ENCODE data around the gene CMTM7. TPM values are rescaled to one million over a fixed set of nuclear protein-coding genes. Genes with fewer than 3 reads are reported as not detected.

Gene CMTM7
- total RNA-seq, 1 experiment from 2014 or later = 131 TPM

GRCh38 chr3:32421991-32422859, 30.6 kb downstream of the CMTM7 start:
- Mint-ChIP-seq H3K4me1 (ENCODE audit: low read depth, unreplicated experiment) (peaks cover 62% of the 10 kb centered on the region), H3K4me3 (ENCODE audit: low read depth, unreplicated experiment) (peak overlapping the region; percentile 66), H3K27ac (ENCODE audit: unreplicated experiment) (peak overlapping the region; percentile 98), H3K27me3 (ENCODE audit: unreplicated experiment) (no peaks in the 10 kb centered on the region), H3K36me3 (ENCODE audit: insufficient read depth, unreplicated experiment) (peaks cover 49% of the 10 kb centered on the region), H3K9me3 (ENCODE audit: low read depth, unreplicated experiment) (no peaks in the 10 kb centered on the region)
- intact Hi-C loops (cut with micrococcal nuclease; ENCODE audit: unreplicated experiment) = loop anchor here (1.0 kb wide), 2 partner anchors 21 to 45 kb away; no protein-coding TSS in a partner anchor
- CTCF ChIA-PET = interaction anchor here (0.5 to 1.3 kb wide), 7 partner anchors 11 to 975 kb away, joined by 3 to 5 read pairs (median 3); no protein-coding TSS in a partner anchor
- DNase-seq = peak; percentile 96
- no peak for TF ChIP-seq CTCF (IDR thresholded peaks at IDR 0.05; ENCODE audit: unreplicated experiment)
- BruUV-seq (replicated peaks) = no TSS peak

DNA sequence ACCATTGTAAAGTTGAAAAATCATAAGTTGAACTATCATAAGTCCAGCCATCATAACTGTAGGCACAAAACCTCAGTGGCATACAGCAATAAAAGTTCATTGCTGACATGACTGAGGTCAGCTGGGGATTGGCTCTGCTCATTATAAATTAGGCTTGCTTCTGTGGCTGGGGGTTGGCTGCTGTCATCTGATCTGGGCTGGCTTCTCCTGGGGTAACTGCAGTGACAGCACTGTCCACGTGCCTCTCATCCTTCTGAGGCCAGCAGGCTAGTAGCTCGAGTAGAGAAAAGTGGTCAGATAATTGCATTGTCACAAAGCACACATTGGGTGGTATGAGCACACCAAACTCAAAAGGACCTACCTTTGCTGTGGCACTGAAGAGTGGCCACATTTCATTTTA, 31.3 kb downstream of the CMTM7 start:
- no TSS peak for BruUV-seq (replicated peaks)
- CTCF ChIA-PET = interaction anchor here (0.6 to 1.3 kb wide), 5 partner anchors 16 to 976 kb away, joined by 3 to 4 read pairs (median 3); no protein-coding TSS in a partner anchor
- intact Hi-C loops (cut with micrococcal nuclease; ENCODE audit: unreplicated experiment) = loop anchor here (1.0 kb wide), 2 partner anchors 22 to 44 kb away; no protein-coding TSS in a partner anchor

GRCh38 chr3:32423534-32423933, 31.9 kb downstream of the CMTM7 start:
- CTCF ChIA-PET = interaction anchor here (1.2 kb wide), 1 partner anchor 49 kb away, joined by 3 read pairs; no protein-coding TSS in a partner anchor
- Mint-ChIP-seq H3K27ac (ENCODE audit: unreplicated experiment) (peak overlapping the region; percentile 98), H3K27me3 (ENCODE audit: unreplicated experiment) (no peaks in the 10 kb centered on the region), H3K36me3 (ENCODE audit: insufficient read depth, unreplicated experiment) (peaks cover 43% of the 10 kb centered on the region), H3K4me1 (ENCODE audit: low read depth, unreplicated experiment) (peaks cover 72% of the 10 kb centered on the region), H3K4me3 (ENCODE audit: low read depth, unreplicated experiment) (no peak overlapping the region), H3K9me3 (ENCODE audit: low read depth, unreplicated experiment) (no peaks in the 10 kb centered on the region)
- intact Hi-C loops (cut with micrococcal nuclease; ENCODE audit: unreplicated experiment) = no loop called here
- no TSS peak for BruUV-seq (replicated peaks)
- no peak for TF ChIP-seq CTCF (IDR thresholded peaks at IDR 0.05; ENCODE audit: unreplicated experiment)
- no peak for DNase-seq

More for the DNA sequence above, 31.3 kb downstream of the CMTM7 start:
- no peak for TF ChIP-seq CTCF (IDR thresholded peaks at IDR 0.05; ENCODE audit: unreplicated experiment)
- H3K27ac Mint-ChIP-seq (ENCODE audit: unreplicated experiment) = peak overlapping the region; percentile 98
- no peak overlapping the region for H3K4me3 Mint-ChIP-seq (ENCODE audit: low read depth, unreplicated experiment)
- peaks cover 66% of the 10 kb centered on the region for H3K4me1 Mint-ChIP-seq (ENCODE audit: low read depth, unreplicated experiment)
- H3K9me3 Mint-ChIP-seq (ENCODE audit: low read depth, unreplicated experiment) = no peaks in the 10 kb centered on the region
- DNase-seq = no peak
- H3K27me3 Mint-ChIP-seq (ENCODE audit: unreplicated experiment) = no peaks in the 10 kb centered on the region
- peaks cover 48% of the 10 kb centered on the region for H3K36me3 Mint-ChIP-seq (ENCODE audit: insufficient read depth, unreplicated experiment)

GRCh38 chr3:32423956-32424557, 32.4 kb downstream of the CMTM7 start:
- Mint-ChIP-seq H3K4me1 (ENCODE audit: low read depth, unreplicated experiment) (peaks cover 70% of the 10 kb centered on the region), H3K36me3 (ENCODE audit: insufficient read depth, unreplicated experiment) (peaks cover 44% of the 10 kb centered on the region), H3K27me3 (ENCODE audit: unreplicated experiment) (no peaks in the 10 kb centered on the region), H3K4me3 (ENCODE audit: low read depth, unreplicated experiment) (no peak overlapping the region), H3K27ac (ENCODE audit: unreplicated experiment) (peak overlapping the region; percentile 98), H3K9me3 (ENCODE audit: low read depth, unreplicated experiment) (no peaks in the 10 kb centered on the region)
- intact Hi-C loops (cut with micrococcal nuclease; ENCODE audit: unreplicated experiment) = no loop called here
- no peak for DNase-seq
- CTCF ChIA-PET = no interaction called here
- no TSS peak for BruUV-seq (replicated peaks)
- no peak for TF ChIP-seq CTCF (IDR thresholded peaks at IDR 0.05; ENCODE audit: unreplicated experiment)
